SH-SY5Y (cell line): ENCODE measurements around the gene RHOC.

Experiments
- GATA2 ChIP-seq: IDR thresholded peaks from 2 replicates; pipeline ENCODE4 v1.6.1; 2011; ENCODE audit warnings: mild to moderate bottlenecking, low read depth, low read length
- GATA3 ChIP-seq: IDR thresholded peaks from 2 replicates; pipeline ENCODE4 v1.6.1; 2011; ENCODE audit warnings: low read depth, mild to moderate bottlenecking, low read length, moderate library complexity

DNA sequence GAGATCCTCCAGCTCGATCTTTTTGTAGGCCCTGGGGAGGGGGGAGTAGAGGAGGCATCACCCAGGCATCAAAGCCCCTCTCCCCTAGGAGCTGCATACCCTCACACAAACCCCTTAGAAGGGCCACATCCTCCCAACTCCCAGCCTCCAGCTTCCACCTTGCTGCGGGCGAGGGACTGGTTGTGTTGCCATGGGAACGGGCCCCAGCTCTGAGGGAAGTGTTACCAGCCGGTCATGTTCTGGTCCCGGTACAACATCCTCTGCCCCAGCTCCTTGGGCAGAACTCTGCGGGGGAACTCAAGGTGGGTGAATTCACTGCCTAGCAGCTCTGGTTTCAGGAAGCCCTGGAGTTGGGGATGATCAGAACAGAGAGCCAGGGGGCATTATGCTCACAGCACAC, 4.1 kb upstream of the RHOC start:
- no peak for TF ChIP-seq GATA3
- no peak for TF ChIP-seq GATA2
